ENCODE measurements around the gene USE1.

DNA sequence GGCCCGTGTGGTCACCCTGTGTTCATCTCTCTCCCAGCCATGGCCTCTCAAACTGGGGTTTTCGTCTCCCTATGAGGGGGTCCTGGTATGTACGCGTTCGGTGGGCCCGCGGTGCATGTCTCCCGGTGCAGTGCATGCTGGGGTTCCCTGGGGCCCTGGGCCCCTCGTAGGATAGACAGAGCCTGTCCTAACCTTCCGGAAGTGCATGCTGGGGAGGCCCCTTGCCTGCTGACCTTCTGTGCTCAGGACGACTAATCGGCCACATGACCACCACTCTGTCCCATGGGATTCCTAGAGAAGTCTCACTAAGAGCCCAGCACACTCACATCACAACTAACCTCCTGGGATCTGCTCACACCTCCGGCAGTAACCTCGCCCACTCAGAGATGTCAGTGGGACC is 4.9 kb upstream of the USE1 start:
- TF ChIP-seq SPI1 (IDR thresholded peaks at IDR 0.05; ENCODE audit: low read depth, low read length) (no peak), POLR2A (IDR thresholded peaks at IDR 0.05; ENCODE audit: low read depth, low read length) (no peak)
